ENCODE measurements around the gene TRIM33.

Gene TRIM33

GRCh38 chr1:114540272-114540671 lies 29.3 kb upstream of the TRIM33 start:
- TF ChIP-seq CTCF (IDR thresholded peaks at IDR 0.05; ENCODE audit: unreplicated experiment in 3 of 3), result no peak
- H3K27me3 Mint-ChIP-seq (ENCODE audit: low read depth), result no peaks in the 10 kb centered on the region
- no peaks in the 10 kb centered on the region for H3K36me3 Mint-ChIP-seq (ENCODE audit: low read depth)
- no peak overlapping the region for H3K27ac Mint-ChIP-seq
- H3K4me1 Mint-ChIP-seq, result no peaks in the 10 kb centered on the region
- H3K9me3 Mint-ChIP-seq, result no peaks in the 10 kb centered on the region
- no peak overlapping the region for H3K4me3 Mint-ChIP-seq

- no peak for TF ChIP-seq CTCF (IDR thresholded peaks at IDR 0.05; ENCODE audit: unreplicated experiment in 3 of 3)
- Mint-ChIP-seq H3K4me1 (no peaks in the 10 kb centered on the region), H3K27ac (no peak overlapping the region), H3K36me3 (ENCODE audit: low read depth) (no peaks in the 10 kb centered on the region), H3K9me3 (no peaks in the 10 kb centered on the region), H3K27me3 (ENCODE audit: low read depth) (no peaks in the 10 kb centered on the region), H3K4me3 (no peak overlapping the region)
Observed at GRCh38 chr1:114536043-114536442, 25.0 kb upstream of the TRIM33 start.

GRCh38 chr1:114535401-114535800 lies 24.4 kb upstream of the TRIM33 start:
- H3K27me3 Mint-ChIP-seq (ENCODE audit: low read depth), result no peaks in the 10 kb centered on the region
- no peak overlapping the region for H3K4me3 Mint-ChIP-seq
- H3K27ac Mint-ChIP-seq, result no peak overlapping the region
- TF ChIP-seq CTCF (IDR thresholded peaks at IDR 0.05; ENCODE audit: unreplicated experiment in 3 of 3), result no peak
- no peaks in the 10 kb centered on the region for H3K36me3 Mint-ChIP-seq (ENCODE audit: low read depth)
- H3K4me1 Mint-ChIP-seq, result no peaks in the 10 kb centered on the region
- H3K9me3 Mint-ChIP-seq, result no peaks in the 10 kb centered on the region

GRCh38 chr1:114531094-114531493 lies 20.1 kb upstream of the TRIM33 start:
- Mint-ChIP-seq H3K36me3 (ENCODE audit: low read depth) (no peaks in the 10 kb centered on the region), H3K4me1 (no peaks in the 10 kb centered on the region), H3K27ac (no peak overlapping the region), H3K9me3 (no peaks in the 10 kb centered on the region), H3K4me3 (no peak overlapping the region), H3K27me3 (ENCODE audit: low read depth) (no peaks in the 10 kb centered on the region)
- TF ChIP-seq CTCF (IDR thresholded peaks at IDR 0.05; ENCODE audit: unreplicated experiment in 3 of 3), result no peak

GRCh38 chr1:114530224-114530623 lies 19.2 kb upstream of the TRIM33 start:
- no peak overlapping the region for H3K4me3 Mint-ChIP-seq

More at GRCh38 chr1:114530224-114530623, 19.2 kb upstream of the TRIM33 start:
- H3K4me1 Mint-ChIP-seq, result no peaks in the 10 kb centered on the region
- TF ChIP-seq CTCF (IDR thresholded peaks at IDR 0.05; ENCODE audit: unreplicated experiment in 3 of 3), result no peak
- no peaks in the 10 kb centered on the region for H3K9me3 Mint-ChIP-seq
- no peaks in the 10 kb centered on the region for H3K36me3 Mint-ChIP-seq (ENCODE audit: low read depth)
- H3K27me3 Mint-ChIP-seq (ENCODE audit: low read depth), result no peaks in the 10 kb centered on the region
- no peak overlapping the region for H3K27ac Mint-ChIP-seq
